Measurements from ENCODE around the gene CABLES1. TPM values are rescaled to one million over a fixed set of nuclear protein-coding genes. Genes with fewer than 3 reads are reported as not detected.

CABLES1 gene
- total RNA-seq, 1 experiment from 2014 or later: 21.9 TPM

DNA sequence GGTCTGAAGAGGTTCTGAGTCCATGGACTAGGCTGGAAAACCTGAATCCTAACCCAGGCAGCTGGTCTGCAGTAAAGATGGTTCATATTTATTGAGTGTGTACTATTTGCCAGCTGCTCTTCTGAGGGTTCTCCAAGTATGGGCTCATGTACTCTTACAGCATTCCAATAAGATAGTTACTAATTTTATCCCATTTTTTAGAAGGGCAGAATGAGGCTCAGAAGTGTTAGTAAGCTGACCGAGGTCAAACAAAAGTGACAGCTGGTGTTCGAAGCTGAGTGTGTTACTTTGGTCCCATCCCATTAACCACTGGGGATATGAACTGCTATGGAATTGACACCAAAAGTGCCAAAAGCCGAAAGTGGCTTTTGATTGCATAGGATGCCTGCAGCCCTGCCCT, 76.9 kb downstream of the CABLES1 start:
- Histone ChIP-seq H3K36me3 (no peaks in the 10 kb centered on the region), H3K27ac (no peak overlapping the region), H3K4me3 (no peak overlapping the region), H3K4me1 (no peaks in the 10 kb centered on the region), H3K9me3 (replicated peaks) (no peaks in the 10 kb centered on the region), H3K27me3 (no peaks in the 10 kb centered on the region)
- no peak for DNase-seq

DNA sequence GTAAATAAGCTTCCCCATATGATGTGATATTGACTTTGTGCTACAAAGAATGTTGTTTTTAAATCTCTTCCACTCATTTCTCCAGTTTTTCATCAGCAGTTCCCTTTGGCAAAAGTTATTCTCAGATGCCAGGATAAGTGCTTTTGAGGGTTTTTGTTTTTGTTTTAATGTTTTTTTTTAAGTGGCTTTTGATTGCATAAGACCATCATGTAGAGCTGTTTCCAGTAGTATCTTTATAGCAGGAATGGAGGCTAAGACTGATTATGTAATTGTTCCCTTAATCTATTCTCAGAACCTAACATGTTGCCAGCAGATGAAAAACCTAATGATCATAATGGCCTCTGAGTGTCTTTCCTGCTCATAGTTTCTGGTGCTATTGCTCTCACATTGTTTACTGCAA, 77.9 kb downstream of the CABLES1 start:
- Histone ChIP-seq H3K27me3 (no peaks in the 10 kb centered on the region), H3K9me3 (replicated peaks) (no peaks in the 10 kb centered on the region), H3K36me3 (no peaks in the 10 kb centered on the region), H3K4me3 (no peak overlapping the region), H3K27ac (no peak overlapping the region), H3K4me1 (no peaks in the 10 kb centered on the region)
- DNase-seq: no peak

DNA sequence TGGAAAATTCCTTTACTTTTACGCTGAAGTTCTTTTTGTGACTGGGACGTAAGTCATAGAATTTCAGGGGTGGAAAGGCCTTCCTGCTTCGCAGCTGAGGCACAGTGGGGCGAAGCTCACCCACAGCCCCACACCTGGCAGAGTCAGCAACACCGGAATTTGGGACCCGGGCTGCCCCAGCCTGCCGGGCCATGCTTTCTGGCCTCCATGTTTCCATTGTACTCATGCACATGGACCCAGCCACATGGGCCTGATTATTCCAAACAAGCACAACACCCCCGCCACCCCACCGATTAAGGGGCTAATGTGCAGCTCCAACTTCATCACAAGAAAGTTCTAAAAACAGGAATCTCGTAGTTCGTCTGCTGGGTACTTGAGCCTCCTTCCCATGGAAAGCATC, 82.5 kb downstream of the CABLES1 start:
- no peak overlapping the region for H3K4me3 ChIP-seq
- no peaks in the 10 kb centered on the region for H3K4me1 ChIP-seq
- no peaks in the 10 kb centered on the region for H3K9me3 ChIP-seq (replicated peaks)
- no peak overlapping the region for H3K27ac ChIP-seq
- H3K36me3 ChIP-seq: no peaks in the 10 kb centered on the region
- DNase-seq: no peak
- no peaks in the 10 kb centered on the region for H3K27me3 ChIP-seq

DNA sequence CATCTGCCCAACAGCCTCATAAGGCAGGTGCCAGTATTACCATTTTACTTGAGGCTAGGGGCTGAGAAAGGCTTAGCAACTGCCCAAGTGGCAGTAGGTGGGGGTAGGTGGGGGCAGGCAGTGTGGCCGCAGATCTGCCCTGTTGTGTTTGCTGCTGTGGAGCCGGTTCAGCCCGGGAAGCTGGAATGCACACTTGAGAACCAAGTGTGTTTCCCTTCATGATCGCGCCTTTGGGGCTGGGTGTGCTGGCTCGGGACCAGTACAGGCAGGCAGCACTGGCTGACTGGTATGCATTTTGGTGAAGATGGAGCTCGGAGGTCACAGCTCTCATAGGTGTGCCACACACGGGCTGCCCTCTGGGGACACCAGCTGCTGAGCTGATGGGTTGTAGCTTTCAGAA, 85.1 kb downstream of the CABLES1 start:
- no peak overlapping the region for H3K27ac ChIP-seq
- peaks cover 5% of the 10 kb centered on the region for H3K4me1 ChIP-seq
- H3K27me3 ChIP-seq: no peaks in the 10 kb centered on the region
- no peaks in the 10 kb centered on the region for H3K9me3 ChIP-seq (replicated peaks)
- no peak for DNase-seq
- H3K36me3 ChIP-seq: no peaks in the 10 kb centered on the region
- no peak overlapping the region for H3K4me3 ChIP-seq

DNA sequence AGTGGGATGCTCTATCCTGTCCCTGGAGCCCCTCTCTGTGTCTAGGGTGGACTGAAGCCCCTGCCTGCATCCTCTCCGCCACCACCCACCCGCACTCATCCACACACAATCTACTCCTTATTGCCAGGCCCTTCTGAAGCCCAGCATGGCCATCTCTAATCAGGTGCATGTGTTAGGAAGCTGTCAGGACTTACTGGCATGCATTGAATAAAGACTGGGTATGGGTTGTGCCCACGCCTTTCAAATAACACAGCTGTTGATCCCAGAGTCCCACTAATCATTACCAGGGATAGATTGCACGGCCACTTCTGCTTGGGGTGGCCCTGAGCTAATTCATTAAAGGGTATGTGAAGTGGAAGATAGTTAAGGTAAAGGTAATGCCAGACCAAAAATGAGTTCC, 88.4 kb downstream of the CABLES1 start:
- no peak for DNase-seq
- Histone ChIP-seq H3K27me3 (no peaks in the 10 kb centered on the region), H3K9me3 (replicated peaks) (no peaks in the 10 kb centered on the region), H3K4me3 (no peak overlapping the region), H3K4me1 (peaks cover 33% of the 10 kb centered on the region), H3K36me3 (no peaks in the 10 kb centered on the region), H3K27ac (no peak overlapping the region)

DNA sequence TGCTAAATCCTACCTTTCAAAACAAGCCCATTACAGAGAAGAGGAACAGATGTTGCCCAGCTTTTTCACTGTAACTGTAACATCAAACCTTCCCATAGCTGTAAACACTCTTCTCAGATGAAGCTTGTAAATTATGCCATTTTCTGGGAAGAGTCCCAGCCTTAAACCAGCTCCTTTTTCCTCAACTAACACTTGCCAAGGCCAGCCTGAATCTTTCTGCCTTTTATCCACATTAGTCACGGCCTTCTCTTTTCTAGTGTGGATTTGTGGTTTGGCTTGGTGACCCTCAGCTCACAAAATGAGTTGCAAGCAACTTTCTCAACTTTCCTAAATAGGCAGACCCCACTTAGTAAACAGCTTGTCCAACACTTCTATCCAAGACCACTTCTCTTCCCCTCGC, 90.2 kb downstream of the CABLES1 start:
- Histone ChIP-seq H3K9me3 (replicated peaks) (no peaks in the 10 kb centered on the region), H3K27me3 (no peaks in the 10 kb centered on the region), H3K4me1 (peaks cover 37% of the 10 kb centered on the region), H3K27ac (peak overlapping the region; percentile 90), H3K36me3 (no peaks in the 10 kb centered on the region), H3K4me3 (no peak overlapping the region)
- DNase-seq: peak; percentile 70 to 90

DNA sequence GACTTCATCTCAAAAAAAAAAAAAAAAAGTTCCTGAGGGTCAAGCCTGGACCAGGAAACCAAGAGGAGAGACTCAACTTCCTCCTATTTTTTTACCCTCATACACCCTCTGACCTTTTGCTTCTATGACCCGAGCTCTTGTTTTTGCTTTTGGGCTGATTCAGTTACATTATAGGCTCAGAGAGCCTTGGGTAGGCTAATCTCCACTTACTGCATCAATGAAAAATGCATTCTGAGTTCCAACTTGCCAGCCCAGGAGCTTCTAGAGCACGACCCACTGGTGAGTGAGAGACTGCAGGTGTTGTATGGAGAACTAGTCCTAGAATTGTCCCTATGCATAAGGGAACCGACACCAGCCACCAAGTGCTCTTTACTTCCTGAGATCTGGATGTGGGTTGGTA, 91.1 kb downstream of the CABLES1 start:
- Histone ChIP-seq H3K36me3 (no peaks in the 10 kb centered on the region), H3K4me1 (peaks cover 37% of the 10 kb centered on the region), H3K27ac (peak overlapping the region; percentile 90), H3K4me3 (no peak overlapping the region), H3K27me3 (no peaks in the 10 kb centered on the region), H3K9me3 (replicated peaks) (no peaks in the 10 kb centered on the region)
- no peak for DNase-seq

DNA sequence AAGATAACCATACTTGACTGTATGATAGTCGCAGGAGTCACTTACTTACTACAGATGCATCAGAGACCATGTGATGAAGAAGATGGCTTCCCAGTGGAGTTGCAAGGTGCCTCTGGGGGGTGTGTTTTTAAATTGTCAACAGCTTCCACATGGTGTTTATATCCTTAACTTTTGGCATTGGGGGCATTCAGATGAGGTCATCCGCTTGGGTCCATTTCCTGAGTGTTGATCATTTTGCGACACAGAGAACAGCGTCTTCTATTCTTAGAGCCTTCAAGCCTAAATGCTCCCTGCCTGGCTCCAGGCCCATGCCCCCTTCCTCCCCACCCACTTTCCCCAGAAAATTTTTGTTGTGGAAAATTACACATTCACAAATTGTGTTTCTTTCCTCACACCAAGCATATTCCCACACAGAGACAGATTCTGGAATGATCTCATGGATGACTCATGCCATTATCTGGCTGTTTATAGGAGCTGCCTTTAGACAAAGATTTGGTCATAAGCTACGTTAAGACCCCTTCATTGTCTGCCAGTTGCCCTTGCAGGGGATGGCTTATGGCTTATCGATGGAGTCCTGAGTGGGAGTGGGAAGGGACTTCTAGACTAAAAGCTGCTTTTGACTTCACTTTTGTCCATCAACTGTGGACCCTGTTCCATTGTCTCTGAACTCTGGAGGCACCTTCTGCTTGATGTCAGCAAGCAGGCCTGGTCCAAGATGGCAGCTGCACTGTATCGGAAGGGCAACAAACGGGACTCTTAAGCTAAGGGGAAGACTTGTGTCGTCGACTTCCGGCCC, 91.8 kb downstream of the CABLES1 start:
- Histone ChIP-seq H3K4me3 (no peak overlapping the region), H3K9me3 (replicated peaks) (no peaks in the 10 kb centered on the region), H3K4me1 (peaks cover 37% of the 10 kb centered on the region), H3K27ac (peak overlapping the region; percentile 90), H3K36me3 (no peaks in the 10 kb centered on the region), H3K27me3 (no peaks in the 10 kb centered on the region)
- DNase-seq: peak in 1 of 2 experiments; percentile 42

DNA sequence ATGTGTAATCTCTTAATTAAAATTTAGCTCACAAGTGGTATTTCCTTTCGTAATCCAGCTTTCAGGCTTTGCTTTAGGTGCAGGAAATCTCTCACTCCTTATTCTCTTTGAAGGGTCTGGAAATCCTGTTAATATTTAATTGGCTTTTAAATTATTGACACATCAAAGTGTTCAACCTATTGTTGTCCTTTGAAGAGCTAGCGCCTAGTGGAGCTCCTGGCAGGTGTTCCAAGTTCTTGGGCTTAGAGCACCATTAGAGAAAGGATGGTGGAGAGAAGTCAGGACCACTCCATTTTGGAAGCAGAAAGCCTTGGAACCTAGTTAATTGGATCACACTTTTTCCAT, 92.4 kb downstream of the CABLES1 start:
- Histone ChIP-seq H3K27me3 (no peaks in the 10 kb centered on the region), H3K36me3 (0 out of 2 replicates have a peak, but pooled peaks cover 2% of the 10 kb centered on the region), H3K4me3 (no peak overlapping the region), H3K27ac (peak overlapping the region; percentile 90), H3K4me1 (peaks cover 37% of the 10 kb centered on the region), H3K9me3 (replicated peaks) (no peaks in the 10 kb centered on the region)
- peak in 1 of 2 experiments; percentile 45 for DNase-seq

DNA sequence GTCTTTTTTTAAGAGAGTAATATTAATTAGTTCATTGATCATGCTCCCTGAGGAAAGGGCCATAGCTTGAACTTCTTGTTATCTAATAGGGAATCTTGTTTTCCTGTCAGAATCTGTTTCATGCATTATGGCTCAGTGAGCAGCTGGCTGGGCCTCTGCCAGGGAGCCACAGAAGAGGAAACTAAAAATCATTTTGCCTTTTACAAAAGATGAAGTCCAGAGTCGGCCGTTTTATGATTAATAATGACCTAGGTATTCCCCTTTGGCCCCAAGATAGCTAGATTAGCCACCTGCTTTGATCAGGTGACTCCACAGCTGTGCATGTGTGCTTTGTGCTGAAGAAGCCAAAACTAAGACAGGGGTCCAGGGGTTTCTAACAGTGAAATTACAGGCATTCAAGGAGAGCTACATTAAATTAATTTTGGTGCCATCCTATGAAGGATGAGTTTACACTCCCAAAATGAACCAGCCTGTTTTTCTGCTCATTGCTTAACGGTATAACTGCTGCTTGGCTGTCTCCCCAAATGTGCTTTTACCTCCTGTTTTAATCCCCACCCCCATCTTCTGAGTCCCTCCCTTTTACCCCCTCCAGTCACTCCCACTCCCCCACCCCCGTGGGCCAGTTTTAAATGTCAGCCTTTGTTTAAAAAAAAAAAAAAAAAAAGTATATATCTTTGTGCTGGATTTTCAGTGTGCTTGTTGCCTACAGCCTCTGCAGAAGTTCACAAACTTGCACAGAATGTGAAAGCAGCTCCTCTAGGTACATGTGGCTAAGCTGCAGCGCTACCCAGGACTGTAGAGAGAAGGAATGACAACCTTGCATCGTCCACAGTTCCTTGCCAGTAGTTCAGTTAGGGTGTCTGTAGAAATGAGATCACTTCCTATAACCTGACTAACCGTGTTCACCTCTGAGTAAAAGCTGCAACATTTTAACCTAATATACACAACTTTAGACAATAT, 93.1 kb downstream of the CABLES1 start:
- H3K27ac ChIP-seq: peak overlapping the region; percentile 90

DNA sequence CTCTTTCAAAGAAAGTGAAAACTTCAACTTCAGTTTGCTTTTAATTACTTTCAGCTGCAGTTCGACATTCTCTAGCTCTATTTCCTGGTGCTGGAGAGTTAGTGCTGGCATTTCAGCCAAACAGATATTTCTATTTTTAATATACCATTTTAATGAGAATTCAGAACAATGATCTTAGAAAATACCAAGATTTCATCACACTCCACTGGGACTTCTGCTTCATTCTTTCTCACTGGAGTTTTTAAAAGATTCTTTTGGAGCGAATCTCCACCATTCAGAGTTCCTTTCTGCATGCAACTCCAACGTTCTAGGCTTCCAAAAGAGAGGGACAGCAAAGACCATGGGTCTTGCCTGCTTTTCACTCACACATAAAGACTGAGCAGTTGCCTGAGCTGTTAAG, 94.2 kb downstream of the CABLES1 start:
- DNase-seq: no peak
- peaks cover 37% of the 10 kb centered on the region for H3K4me1 ChIP-seq
- no peak overlapping the region for H3K4me3 ChIP-seq
- H3K36me3 ChIP-seq: 0 out of 2 replicates have a peak, but pooled peaks cover 2% of the 10 kb centered on the region
- H3K27ac ChIP-seq: peak overlapping the region; percentile 90
- no peaks in the 10 kb centered on the region for H3K27me3 ChIP-seq
- no peaks in the 10 kb centered on the region for H3K9me3 ChIP-seq (replicated peaks)

More for the DNA sequence above, 93.1 kb downstream of the CABLES1 start:
- H3K36me3 ChIP-seq: 0 out of 2 replicates have a peak, but pooled peaks cover 2% of the 10 kb centered on the region
- no peaks in the 10 kb centered on the region for H3K9me3 ChIP-seq (replicated peaks)
- peaks cover 37% of the 10 kb centered on the region for H3K4me1 ChIP-seq
- no peaks in the 10 kb centered on the region for H3K27me3 ChIP-seq
- no peak overlapping the region for H3K4me3 ChIP-seq
- DNase-seq: peak; percentile 40 to 62

DNA sequence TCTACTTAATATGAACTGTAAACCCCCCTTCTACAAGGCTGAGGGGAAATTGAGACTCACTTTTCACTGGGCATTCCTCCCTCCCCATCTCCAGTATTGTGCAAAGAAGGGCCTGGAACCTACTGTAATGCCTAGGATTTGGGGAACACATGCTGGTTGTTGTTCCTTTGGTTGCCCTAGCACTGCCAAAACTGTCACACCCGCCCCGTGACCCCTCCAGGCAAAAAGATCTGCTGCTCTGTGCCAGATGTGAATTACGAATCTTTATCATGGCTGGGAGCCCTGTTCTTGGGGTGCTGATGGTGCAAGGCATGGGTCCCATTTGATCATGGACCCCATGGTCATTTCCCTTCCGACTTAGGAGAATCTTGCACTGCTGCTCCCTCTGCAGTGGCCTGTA, 95.4 kb downstream of the CABLES1 start:
- Histone ChIP-seq H3K9me3 (replicated peaks) (no peaks in the 10 kb centered on the region), H3K27me3 (no peaks in the 10 kb centered on the region), H3K27ac (no peak overlapping the region), H3K4me3 (no peak overlapping the region), H3K36me3 (0 out of 2 replicates have a peak, but pooled peaks cover 2% of the 10 kb centered on the region), H3K4me1 (peaks cover 32% of the 10 kb centered on the region)
- no peak for DNase-seq

DNA sequence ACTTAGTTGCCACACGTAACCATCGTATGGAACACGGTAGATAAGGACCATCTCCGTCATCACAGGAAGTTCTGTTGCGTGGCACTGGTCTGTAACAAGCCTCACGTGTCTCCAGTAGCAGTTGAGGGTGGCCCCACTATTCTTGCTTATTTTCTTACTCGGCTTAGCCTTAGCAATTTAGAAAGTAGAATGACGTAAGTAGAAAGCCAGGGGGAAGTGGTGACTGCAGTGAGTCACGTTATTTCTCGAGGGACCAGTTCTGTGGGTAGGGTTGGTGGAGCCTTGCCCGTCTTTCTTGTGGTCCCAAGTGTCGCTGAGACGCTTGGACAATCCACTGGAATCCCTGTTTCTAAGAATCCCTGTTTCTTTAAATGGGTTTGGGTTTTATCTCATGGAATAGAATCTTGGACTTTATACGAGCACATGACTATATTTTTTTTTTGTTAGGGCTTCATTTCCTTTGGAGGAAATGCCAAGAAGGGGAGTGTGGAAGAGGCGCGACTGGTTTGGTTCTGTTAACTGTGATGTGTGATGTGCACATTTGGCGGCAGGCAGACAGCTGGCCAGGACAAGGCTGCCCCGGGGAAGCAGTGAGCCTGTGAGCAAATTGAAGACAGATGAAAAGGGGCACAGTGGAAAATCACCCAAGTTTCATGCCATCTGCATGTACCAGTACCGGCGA, 96.2 kb downstream of the CABLES1 start:
- H3K27ac ChIP-seq: no peak overlapping the region; the same call in 1 of the 2 replicates
- no peak overlapping the region for H3K4me3 ChIP-seq
- no peaks in the 10 kb centered on the region for H3K27me3 ChIP-seq
- 0 out of 2 replicates have a peak, but pooled peaks cover 2% of the 10 kb centered on the region for H3K36me3 ChIP-seq
- H3K4me1 ChIP-seq: peaks cover 24% of the 10 kb centered on the region
- no peaks in the 10 kb centered on the region for H3K9me3 ChIP-seq (replicated peaks)
- no peak for DNase-seq

DNA sequence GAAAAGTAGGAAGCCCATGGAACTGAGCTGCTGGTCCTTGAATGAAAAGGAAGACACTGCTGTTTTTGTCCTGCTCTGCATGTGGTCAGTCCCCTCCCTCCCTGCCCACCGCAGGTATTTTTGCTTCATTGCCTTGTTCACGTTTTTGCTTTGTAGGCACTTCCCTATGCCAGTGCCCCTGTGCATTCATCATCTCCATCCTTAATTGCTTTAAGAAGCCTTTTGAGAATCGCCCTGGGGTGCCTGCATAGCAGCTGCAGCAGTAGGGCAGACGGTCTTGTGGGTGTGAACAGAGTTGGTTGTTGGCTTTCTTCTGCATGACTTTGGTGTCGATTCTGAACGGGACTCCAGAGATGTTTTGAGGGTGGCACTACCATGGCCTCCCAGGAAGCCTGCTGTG, 97.0 kb downstream of the CABLES1 start:
- peaks cover 15% of the 10 kb centered on the region for H3K4me1 ChIP-seq
- no peaks in the 10 kb centered on the region for H3K27me3 ChIP-seq
- no peak overlapping the region for H3K27ac ChIP-seq
- no peak overlapping the region for H3K4me3 ChIP-seq
- no peak for DNase-seq
- 0 out of 2 replicates have a peak, but pooled peaks cover 2% of the 10 kb centered on the region for H3K36me3 ChIP-seq
- H3K9me3 ChIP-seq (replicated peaks): no peaks in the 10 kb centered on the region
